Epithelial cell of proximal tubule (primary cell): ENCODE results near the gene TMX4. TPM values are rescaled to one million over a fixed set of nuclear protein-coding genes. Genes with fewer than 3 reads are reported as not detected.
"Not testable (repeated sequence)": the region's sequence is repeated elsewhere in the genome, so short reads cannot be mapped to it uniquely, and the experiment has no call there.

Experiments
- DNase-seq: peaks from one replicate; pipeline ENCODE4 v3.0.0-alpha.2; 2011; ENCODE audit warnings: low read depth
- H3K4me3 ChIP-seq: 2 replicates; pipeline ENCODE4 v1.5.1; 2011; ENCODE audit warnings: low read depth, mild to moderate bottlenecking, low read length
- CTCF ChIP-seq: conservative IDR thresholded peaks from 2 replicates; pipeline ENCODE4 v1.5.1; 2012; ENCODE audit warnings: low read depth, mild to moderate bottlenecking, low read length
- total RNA-seq: library from RNA; depleted of rRNA; stranded (reverse); fragments of >200 nt; gene quantifications from 2 replicates; pipeline ENCODE4 v1.2.3, GENCODE V29; 2015

Gene TMX4
- total RNA-seq, 1 donor from 2014 or later, result 23.5 TPM

DNA sequence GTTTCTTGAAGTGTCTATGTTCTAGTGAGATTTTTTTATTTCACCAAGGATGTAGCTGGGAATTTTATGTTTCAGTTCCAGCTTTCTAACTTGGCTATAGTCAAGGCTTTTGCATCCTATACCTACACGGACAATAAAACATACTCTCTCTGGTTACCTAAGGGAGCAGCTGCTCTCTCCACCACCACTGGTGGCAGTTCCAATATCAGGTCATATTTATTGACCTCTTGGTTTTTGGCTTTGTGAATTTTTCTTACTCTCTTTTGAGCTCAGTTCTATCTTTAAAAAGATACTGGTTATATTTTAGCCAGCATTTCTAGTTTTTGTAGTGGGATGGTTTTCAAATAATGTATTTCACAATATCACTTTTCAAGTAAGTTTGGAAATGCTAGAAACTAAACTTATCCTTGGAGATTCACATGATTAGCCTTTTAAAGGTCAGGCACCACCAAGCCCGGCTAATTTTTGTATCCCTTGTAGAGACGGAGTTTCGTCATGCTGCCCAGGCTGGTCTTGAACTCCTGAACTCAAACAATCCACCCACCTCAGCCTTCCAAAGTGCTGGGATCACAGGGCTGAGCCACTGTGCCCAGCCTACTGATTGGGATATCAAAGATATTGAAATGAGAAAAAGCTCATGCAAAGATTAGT is 44.7 kb downstream of the TMX4 start:
- no peak for TF ChIP-seq CTCF
- no peak overlapping the region for H3K4me3 ChIP-seq
- DNase-seq, result no peak

GRCh38 chr20:7971536-7972280 is 47.9 kb downstream of the TMX4 start:
- no peak for DNase-seq
- no peak for TF ChIP-seq CTCF

GRCh38 chr20:7967199-7967844 is 52.2 kb downstream of the TMX4 start:
- TF ChIP-seq CTCF, result no peak
- no peak overlapping the region for H3K4me3 ChIP-seq
- no peak for DNase-seq

More at GRCh38 chr20:7971536-7972280, 47.9 kb downstream of the TMX4 start:
- no peak overlapping the region for H3K4me3 ChIP-seq

DNA sequence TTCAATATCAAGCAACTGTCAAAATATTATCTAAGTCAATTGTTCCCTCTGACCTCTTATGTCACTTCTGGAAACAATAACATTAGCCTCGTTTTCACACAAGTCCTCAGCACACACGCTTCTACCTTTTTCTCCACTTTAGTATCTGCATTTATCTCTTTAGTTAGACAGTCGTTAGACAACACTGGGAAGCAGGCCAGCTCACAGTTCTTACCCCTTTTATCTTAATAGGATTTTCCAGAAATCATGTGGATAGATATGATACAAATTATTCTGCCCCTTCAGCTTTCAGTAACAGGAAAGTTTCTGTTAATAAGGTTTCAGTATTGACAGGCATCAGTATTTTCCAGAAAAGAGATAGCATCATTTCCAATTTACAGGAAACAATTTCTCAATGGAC is 53.4 kb downstream of the TMX4 start:
- DNase-seq, result no peak
- H3K4me3 ChIP-seq, result no peak overlapping the region
- TF ChIP-seq CTCF, result no peak

- no peak overlapping the region for H3K4me3 ChIP-seq
- no peak for DNase-seq
- no peak for TF ChIP-seq CTCF
Measured at GRCh38 chr20:7959484-7959883, 60.1 kb downstream of the TMX4 start.

DNA sequence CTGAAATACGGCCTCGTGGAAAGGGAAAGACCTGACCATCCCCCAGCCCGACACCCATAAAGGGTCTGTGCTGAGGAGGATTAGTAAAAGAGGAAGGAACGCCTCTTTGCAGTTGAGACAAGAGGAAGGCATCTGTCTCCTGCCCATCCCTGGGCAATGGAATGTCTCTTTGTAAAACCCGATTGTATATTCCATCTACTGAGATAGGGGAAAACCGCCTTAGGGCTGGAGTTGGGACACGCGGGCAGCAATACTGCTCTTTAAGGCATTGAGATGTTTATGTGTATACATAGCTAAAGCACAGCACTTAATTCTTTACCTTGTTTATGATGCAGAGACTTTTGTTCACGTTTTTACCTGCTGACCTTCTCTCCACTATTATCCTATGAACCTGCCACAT is 63.0 kb downstream of the TMX4 start:
- H3K4me3 ChIP-seq, DNase-seq: not testable (repeated sequence)

GRCh38 chr20:7950387-7950786 is 69.2 kb downstream of the TMX4 start:
- TF ChIP-seq CTCF, result no peak
- no peak for DNase-seq
- H3K4me3 ChIP-seq, result no peak overlapping the region
